Stimulated activated naive CD8-positive, alpha-beta T cell treated with anti-CD3 and anti-CD28 coated beads, Interleukin-15, Interleukin-2, amounts not matched to agents 100 ng/mL and 50 ng/mL, for 24 hours (primary cell): ENCODE results near the gene CFAP70.

Source experiments
- H3K27ac Mint-ChIP-seq: one replicate; pipeline ENCODE4 v1.8.0; 2021; ENCODE audit warnings: mild to moderate bottlenecking, mixed read lengths
- H3K27me3 Mint-ChIP-seq: one replicate; pipeline ENCODE4 v1.8.0; 2021; ENCODE audit warnings: mixed read lengths
- H3K36me3 Mint-ChIP-seq: one replicate; pipeline ENCODE4 v1.8.0; 2021; ENCODE audit warnings: low read depth, mixed read lengths
- H3K4me1 Mint-ChIP-seq: one replicate; pipeline ENCODE4 v1.8.0; 2021; ENCODE audit warnings: low read depth, mixed read lengths
- H3K4me3 Mint-ChIP-seq: one replicate; pipeline ENCODE4 v1.8.0; 2021; ENCODE audit warnings: mild to moderate bottlenecking, mixed read lengths
- H3K9me3 Mint-ChIP-seq: one replicate; pipeline ENCODE4 v1.8.0; 2021; ENCODE audit warnings: mixed read lengths

Gene CFAP70

DNA sequence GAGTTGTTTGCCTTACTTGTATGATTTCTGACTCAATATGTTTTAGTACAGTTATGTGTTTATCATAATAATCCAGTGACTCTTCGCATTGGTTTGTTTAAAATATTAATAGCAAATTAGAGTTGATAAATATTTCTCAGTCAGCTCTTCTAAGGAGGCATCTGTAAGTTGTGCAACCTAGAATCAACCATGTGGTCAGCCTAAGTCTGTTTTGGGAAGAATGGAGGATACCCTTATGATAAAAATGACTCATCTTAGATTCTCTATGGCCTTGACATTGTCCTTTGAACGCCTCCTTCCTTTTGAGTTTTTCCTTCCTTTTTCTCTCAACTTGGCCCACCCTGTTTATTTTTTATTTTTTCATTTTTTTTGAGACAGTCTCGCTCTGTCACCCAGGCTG is 130.4 kb downstream of the CFAP70 start:
- Mint-ChIP-seq H3K4me3 (no peak overlapping the region), H3K9me3 (no peaks in the 10 kb centered on the region), H3K4me1 (no peaks in the 10 kb centered on the region), H3K27ac (no peak overlapping the region), H3K36me3 (peaks cover 18% of the 10 kb centered on the region), H3K27me3 (no peaks in the 10 kb centered on the region)

- Mint-ChIP-seq H3K4me1 (no peaks in the 10 kb centered on the region), H3K27ac (no peak overlapping the region), H3K9me3 (no peaks in the 10 kb centered on the region), H3K4me3 (no peak overlapping the region), H3K27me3 (no peaks in the 10 kb centered on the region), H3K36me3 (peaks cover 13% of the 10 kb centered on the region)
Observed at GRCh38 chr10:73226663-73227062, 132.0 kb downstream of the CFAP70 start.

GRCh38 chr10:73225518-73225917 is 133.1 kb downstream of the CFAP70 start:
- H3K9me3 Mint-ChIP-seq: no peaks in the 10 kb centered on the region
- H3K27me3 Mint-ChIP-seq: no peaks in the 10 kb centered on the region
- no peak overlapping the region for H3K4me3 Mint-ChIP-seq
- peaks cover 9% of the 10 kb centered on the region for H3K36me3 Mint-ChIP-seq
- H3K4me1 Mint-ChIP-seq: no peaks in the 10 kb centered on the region
- no peak overlapping the region for H3K27ac Mint-ChIP-seq

- H3K4me3 Mint-ChIP-seq: no peak overlapping the region
- H3K36me3 Mint-ChIP-seq: peaks cover 18% of the 10 kb centered on the region
- no peaks in the 10 kb centered on the region for H3K27me3 Mint-ChIP-seq
- H3K9me3 Mint-ChIP-seq: no peaks in the 10 kb centered on the region
- H3K27ac Mint-ChIP-seq: no peak overlapping the region
- H3K4me1 Mint-ChIP-seq: no peaks in the 10 kb centered on the region
Observed at GRCh38 chr10:73220989-73221388, 137.7 kb downstream of the CFAP70 start.

- H3K27ac Mint-ChIP-seq: no peak overlapping the region
- no peaks in the 10 kb centered on the region for H3K4me1 Mint-ChIP-seq
- no peak overlapping the region for H3K4me3 Mint-ChIP-seq
- peaks cover 28% of the 10 kb centered on the region for H3K36me3 Mint-ChIP-seq
- no peaks in the 10 kb centered on the region for H3K27me3 Mint-ChIP-seq
- no peaks in the 10 kb centered on the region for H3K9me3 Mint-ChIP-seq
Observed at GRCh38 chr10:73219384-73219783, 139.3 kb downstream of the CFAP70 start.

- H3K27me3 Mint-ChIP-seq: no peaks in the 10 kb centered on the region
- H3K4me1 Mint-ChIP-seq: no peaks in the 10 kb centered on the region
- no peak overlapping the region for H3K27ac Mint-ChIP-seq
- peaks cover 35% of the 10 kb centered on the region for H3K36me3 Mint-ChIP-seq
- no peaks in the 10 kb centered on the region for H3K9me3 Mint-ChIP-seq
- H3K4me3 Mint-ChIP-seq: no peak overlapping the region
Observed at GRCh38 chr10:73218431-73219191, 140.1 kb downstream of the CFAP70 start.

DNA sequence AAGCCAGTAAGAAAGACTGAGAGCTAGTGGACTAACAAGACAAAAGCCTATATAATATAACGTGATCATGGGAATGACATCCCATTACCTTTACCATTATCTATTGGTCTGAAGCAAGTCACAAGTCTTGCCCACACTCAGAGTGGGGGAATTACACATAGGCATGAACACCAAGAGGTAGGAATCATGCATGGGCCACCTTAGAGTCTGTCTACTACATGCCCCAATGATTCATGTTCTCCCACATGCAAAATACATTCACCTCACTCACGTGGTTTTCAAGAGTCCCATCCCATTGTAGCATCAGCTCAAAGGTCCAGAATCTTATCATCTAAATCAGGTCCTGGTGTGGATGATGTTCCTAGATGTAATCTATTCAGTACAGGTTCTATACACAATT is 141.0 kb downstream of the CFAP70 start:
- Mint-ChIP-seq H3K27me3 (no peaks in the 10 kb centered on the region), H3K9me3 (no peaks in the 10 kb centered on the region), H3K4me3 (no peak overlapping the region), H3K4me1 (no peaks in the 10 kb centered on the region), H3K27ac (no peak overlapping the region), H3K36me3 (peaks cover 44% of the 10 kb centered on the region)

DNA sequence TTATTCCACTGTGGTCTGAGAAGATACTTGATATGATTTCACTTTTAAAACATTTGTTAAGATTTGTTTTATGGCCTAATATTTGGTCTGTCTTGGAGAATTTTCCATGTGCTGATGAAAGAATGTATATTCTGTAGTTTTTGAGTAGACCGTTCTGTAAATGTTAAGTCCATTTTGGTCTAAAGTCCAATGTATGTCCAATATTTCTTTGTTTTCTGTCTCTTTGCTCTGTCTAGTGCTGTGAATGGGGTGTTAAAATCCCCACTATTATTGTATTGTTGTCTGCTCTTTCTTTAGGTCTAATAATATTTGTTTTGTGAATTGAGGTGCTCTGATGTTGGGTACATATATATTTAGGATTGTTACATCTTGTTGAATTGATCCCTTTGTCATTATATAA is 142.9 kb downstream of the CFAP70 start:
- Mint-ChIP-seq H3K4me1 (no peaks in the 10 kb centered on the region), H3K36me3 (peaks cover 43% of the 10 kb centered on the region), H3K4me3 (no peak overlapping the region), H3K27me3 (no peaks in the 10 kb centered on the region), H3K9me3 (no peaks in the 10 kb centered on the region), H3K27ac (no peak overlapping the region)

DNA sequence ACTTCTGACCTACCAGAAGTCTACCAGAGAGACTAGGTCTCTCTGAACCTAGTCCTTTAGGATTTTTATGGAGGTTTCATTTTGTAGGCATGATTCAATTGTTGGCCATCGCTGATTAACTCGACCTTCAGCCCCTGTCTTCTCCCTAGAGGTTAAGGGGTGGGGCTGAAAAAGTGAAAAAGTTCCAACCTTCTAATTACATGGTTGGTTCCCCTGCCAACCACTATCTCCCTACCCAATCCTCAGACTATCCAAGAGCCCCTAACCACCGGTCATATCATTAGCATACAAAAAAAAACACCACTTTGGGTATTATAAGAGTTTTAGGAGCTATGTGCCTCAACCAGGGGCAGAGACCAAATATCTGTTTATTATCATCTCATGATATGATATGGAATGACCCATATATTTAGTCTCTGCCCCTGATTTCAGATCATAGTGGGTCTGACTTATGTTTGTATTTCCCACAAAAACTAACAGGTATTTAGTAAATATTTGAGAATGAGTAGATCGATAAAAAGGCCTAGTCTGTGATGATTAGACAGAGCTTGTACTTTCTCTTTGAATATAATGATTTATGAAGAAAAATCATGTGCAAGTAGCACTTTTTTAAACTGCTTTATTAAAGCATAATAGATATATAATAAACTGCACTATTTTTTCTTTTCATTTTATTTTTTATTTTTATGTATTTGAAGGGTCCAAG is 147.4 kb downstream of the CFAP70 start:
- Mint-ChIP-seq H3K27me3 (no peaks in the 10 kb centered on the region), H3K4me3 (no peak overlapping the region), H3K36me3 (peaks cover 35% of the 10 kb centered on the region), H3K27ac (no peak overlapping the region), H3K4me1 (no peaks in the 10 kb centered on the region), H3K9me3 (no peaks in the 10 kb centered on the region)

GRCh38 chr10:73210395-73211105 is 148.1 kb downstream of the CFAP70 start:
- Mint-ChIP-seq H3K4me1 (no peaks in the 10 kb centered on the region), H3K27ac (no peak overlapping the region), H3K9me3 (peaks cover 5% of the 10 kb centered on the region)

GRCh38 chr10:73209705-73210104 is 149.0 kb downstream of the CFAP70 start:
- Mint-ChIP-seq H3K4me1 (no peaks in the 10 kb centered on the region), H3K4me3 (no peak overlapping the region), H3K27ac (no peak overlapping the region), H3K36me3 (peaks cover 32% of the 10 kb centered on the region), H3K9me3 (peaks cover 5% of the 10 kb centered on the region), H3K27me3 (no peaks in the 10 kb centered on the region)

More at GRCh38 chr10:73210395-73211105, 148.1 kb downstream of the CFAP70 start:
- Mint-ChIP-seq H3K36me3 (peaks cover 34% of the 10 kb centered on the region), H3K27me3 (no peaks in the 10 kb centered on the region), H3K4me3 (no peak overlapping the region)

GRCh38 chr10:73207883-73208282 is 150.8 kb downstream of the CFAP70 start:
- Mint-ChIP-seq H3K27ac (no peak overlapping the region), H3K27me3 (no peaks in the 10 kb centered on the region), H3K36me3 (peaks cover 18% of the 10 kb centered on the region), H3K4me1 (no peaks in the 10 kb centered on the region), H3K4me3 (no peak overlapping the region), H3K9me3 (peaks cover 5% of the 10 kb centered on the region)

DNA sequence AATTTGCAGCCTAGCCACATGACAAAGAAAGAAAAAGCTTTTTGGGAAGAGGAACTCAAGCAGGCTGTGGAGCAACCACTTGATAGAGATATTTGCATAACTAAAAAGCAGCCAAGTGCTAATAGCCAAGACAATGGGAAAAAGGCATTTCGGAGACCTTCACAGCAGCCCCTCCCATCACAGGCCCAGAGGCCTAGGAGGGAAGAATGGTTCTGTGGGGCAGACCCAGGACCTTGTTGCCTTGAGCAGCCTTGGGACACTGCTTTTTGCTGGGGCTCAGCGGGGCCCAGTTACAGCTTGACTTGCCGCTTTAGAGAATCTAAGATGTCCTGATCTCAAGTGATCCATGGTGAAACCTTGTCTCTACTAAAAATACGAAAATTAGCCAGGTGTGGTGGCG is 152.3 kb downstream of the CFAP70 start:
- no peak overlapping the region for H3K27ac Mint-ChIP-seq
- no peak overlapping the region for H3K4me3 Mint-ChIP-seq

GRCh38 chr10:73205890-73206289 is 152.8 kb downstream of the CFAP70 start:
- peaks cover 5% of the 10 kb centered on the region for H3K9me3 Mint-ChIP-seq
- no peak overlapping the region for H3K27ac Mint-ChIP-seq

More for the DNA sequence above, 152.3 kb downstream of the CFAP70 start:
- Mint-ChIP-seq H3K4me1 (no peaks in the 10 kb centered on the region), H3K9me3 (peaks cover 5% of the 10 kb centered on the region), H3K27me3 (no peaks in the 10 kb centered on the region), H3K36me3 (peaks cover 17% of the 10 kb centered on the region)

DNA sequence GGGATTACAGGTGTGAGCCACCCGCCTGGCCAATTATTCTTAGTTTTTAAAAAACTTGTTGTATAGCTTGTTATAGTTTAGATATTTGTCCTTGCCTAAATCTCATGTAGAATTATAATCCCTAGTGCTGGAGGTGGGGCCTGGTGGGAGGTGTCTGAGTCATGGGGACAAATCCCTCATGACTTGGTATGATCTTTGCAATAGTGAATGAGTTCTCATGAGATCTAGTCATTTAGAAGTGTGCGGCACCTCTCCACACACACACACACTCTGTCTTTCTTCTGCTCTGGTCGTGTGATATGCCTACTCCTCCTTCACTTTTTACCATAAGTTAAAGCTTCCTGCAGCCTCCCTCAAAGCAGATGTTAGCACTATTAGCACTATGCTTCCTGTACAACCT is 153.6 kb downstream of the CFAP70 start:
- H3K9me3 Mint-ChIP-seq: peaks cover 5% of the 10 kb centered on the region
- no peak overlapping the region for H3K27ac Mint-ChIP-seq
- H3K4me3 Mint-ChIP-seq: no peak overlapping the region
- no peaks in the 10 kb centered on the region for H3K27me3 Mint-ChIP-seq
- peaks cover 23% of the 10 kb centered on the region for H3K36me3 Mint-ChIP-seq
- H3K4me1 Mint-ChIP-seq: no peaks in the 10 kb centered on the region

More at GRCh38 chr10:73205890-73206289, 152.8 kb downstream of the CFAP70 start:
- Mint-ChIP-seq H3K27me3 (no peaks in the 10 kb centered on the region), H3K4me3 (no peak overlapping the region), H3K4me1 (no peaks in the 10 kb centered on the region), H3K36me3 (peaks cover 17% of the 10 kb centered on the region)
